ENCODE data around the gene TMEM200B.
"Not testable (repeated sequence)": the region's sequence is repeated elsewhere in the genome, so short reads cannot be mapped to it uniquely, and the experiment has no call there.

Gene TMEM200B

GRCh38 chr1:29108041-29108440 lies 15.7 kb downstream of the TMEM200B start:
- DNase-seq (ENCODE audit: low spot score) = not testable (repeated sequence)

GRCh38 chr1:29105822-29106221 lies 17.9 kb downstream of the TMEM200B start:
- DNase-seq (ENCODE audit: low spot score) = peak; percentile 44

- DNase-seq (ENCODE audit: low spot score) = no peak
Observed at GRCh38 chr1:29100487-29100886, 23.2 kb downstream of the TMEM200B start.

- DNase-seq (ENCODE audit: low spot score) = no peak
Observed at GRCh38 chr1:29099286-29099685, 24.4 kb downstream of the TMEM200B start.

GRCh38 chr1:29096231-29096886 lies 27.3 kb downstream of the TMEM200B start:
- peak; percentile 32 for DNase-seq (ENCODE audit: low spot score)

- DNase-seq (ENCODE audit: low spot score) = peak; percentile 45
Observed at GRCh38 chr1:29094954-29095353, 28.7 kb downstream of the TMEM200B start.

- peak; percentile 79 for DNase-seq (ENCODE audit: low spot score)
Observed at GRCh38 chr1:29094433-29094832, 29.3 kb downstream of the TMEM200B start.

GRCh38 chr1:29092704-29093103 lies 31.0 kb downstream of the TMEM200B start:
- DNase-seq (ENCODE audit: low spot score) = not testable (repeated sequence)

- DNase-seq (ENCODE audit: low spot score) = no peak
Observed at GRCh38 chr1:29090937-29091618, 32.6 kb downstream of the TMEM200B start.

GRCh38 chr1:29084196-29084521 lies 39.5 kb downstream of the TMEM200B start:
- no peak for DNase-seq (ENCODE audit: low spot score)

GRCh38 chr1:29083317-29084195 lies 40.1 kb downstream of the TMEM200B start:
- DNase-seq (ENCODE audit: low spot score) = no peak

- no peak for DNase-seq (ENCODE audit: low spot score)
Observed at GRCh38 chr1:29082519-29082918, 41.2 kb downstream of the TMEM200B start.

- DNase-seq (ENCODE audit: low spot score) = no peak
Observed at GRCh38 chr1:29081201-29081600, 42.5 kb downstream of the TMEM200B start.

GRCh38 chr1:29079916-29080629 lies 43.6 kb downstream of the TMEM200B start:
- not testable (repeated sequence) for DNase-seq (ENCODE audit: low spot score)

- DNase-seq (ENCODE audit: low spot score) = no peak
Observed at GRCh38 chr1:29077155-29077554, 46.5 kb downstream of the TMEM200B start.
